A549 treated with dexamethasone at 1 μM for 4 hours (cell line): ENCODE results near the gene FAM186B. TPM values are rescaled to one million over a fixed set of nuclear protein-coding genes. Genes with fewer than 3 reads are reported as not detected.

Source experiments
- total RNA-seq: library from RNA; stranded (reverse); fragments of 200-300 nt; extraction: Qiagen RNA extraction; gene quantifications from 5 replicates; pipeline ENCODE4 v1.2.3, GENCODE V29; 2022

FAM186B gene
- 0.07 to 0.16 TPM (median 0.12 TPM) in 4 of 5 replicates, not detected in the other for total RNA-seq

GRCh38 chr12:49605539-49605938 lies at the start of gene FAM186B:
TSS of gene FAM186B (minus strand) at chr12:49605639. CDS start at chr12:49605477, 162 bp downstream.

GRCh38 chr12:49623142-49623904 lies 17.9 kb upstream of the FAM186B start, which contains the start of gene PRPF40B:
TSS of gene PRPF40B (plus strand) at chr12:49623561. CDS start at chr12:49623591, 30 bp downstream.

DNA sequence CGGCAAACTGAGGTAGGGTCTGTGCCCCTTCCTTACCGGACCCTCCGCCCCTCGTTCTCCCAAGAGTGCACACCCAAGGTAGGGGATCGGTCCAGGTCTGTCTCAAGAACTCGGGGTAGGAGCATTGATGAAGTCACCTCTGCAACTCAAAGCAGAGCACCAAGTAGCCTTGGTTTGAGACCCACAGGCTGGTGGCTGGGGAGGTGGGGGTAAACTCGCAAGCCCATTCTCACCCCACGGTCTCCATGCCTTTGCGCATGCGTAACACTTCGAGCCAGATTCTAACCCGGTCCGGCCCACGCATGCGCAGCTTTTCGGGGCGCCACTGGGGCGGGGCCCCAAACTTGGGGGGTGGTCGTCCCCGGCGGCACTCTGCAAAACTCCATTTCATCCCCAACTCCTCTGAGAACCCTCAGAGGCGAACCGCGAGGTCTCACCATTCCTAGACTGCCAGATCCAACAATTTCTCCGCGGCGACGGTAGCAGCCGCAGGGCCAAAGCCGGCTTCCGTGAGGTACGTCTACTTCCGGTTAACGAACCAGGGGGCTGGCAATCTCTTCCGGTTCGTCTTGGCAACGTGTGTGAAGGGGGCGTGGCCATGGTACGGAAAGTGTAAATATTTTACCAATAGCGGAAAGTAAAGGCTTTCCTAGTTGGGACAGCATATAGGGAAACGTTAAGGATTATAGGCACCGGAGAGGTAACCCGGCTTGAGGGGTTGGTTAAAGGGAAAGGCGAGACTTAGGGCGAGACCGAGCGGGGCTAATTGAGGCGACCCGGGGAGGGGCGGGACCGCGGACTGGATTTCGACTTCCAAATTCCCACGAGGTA lies 37.6 kb downstream of the FAM186B start, which contains the start of gene MCRS1:
Gene MCRS1 (minus strand): TSS at position 532 of the 831 bp plus-strand sequence. CDS start 1,411 bp downstream, outside the sequence.

DNA sequence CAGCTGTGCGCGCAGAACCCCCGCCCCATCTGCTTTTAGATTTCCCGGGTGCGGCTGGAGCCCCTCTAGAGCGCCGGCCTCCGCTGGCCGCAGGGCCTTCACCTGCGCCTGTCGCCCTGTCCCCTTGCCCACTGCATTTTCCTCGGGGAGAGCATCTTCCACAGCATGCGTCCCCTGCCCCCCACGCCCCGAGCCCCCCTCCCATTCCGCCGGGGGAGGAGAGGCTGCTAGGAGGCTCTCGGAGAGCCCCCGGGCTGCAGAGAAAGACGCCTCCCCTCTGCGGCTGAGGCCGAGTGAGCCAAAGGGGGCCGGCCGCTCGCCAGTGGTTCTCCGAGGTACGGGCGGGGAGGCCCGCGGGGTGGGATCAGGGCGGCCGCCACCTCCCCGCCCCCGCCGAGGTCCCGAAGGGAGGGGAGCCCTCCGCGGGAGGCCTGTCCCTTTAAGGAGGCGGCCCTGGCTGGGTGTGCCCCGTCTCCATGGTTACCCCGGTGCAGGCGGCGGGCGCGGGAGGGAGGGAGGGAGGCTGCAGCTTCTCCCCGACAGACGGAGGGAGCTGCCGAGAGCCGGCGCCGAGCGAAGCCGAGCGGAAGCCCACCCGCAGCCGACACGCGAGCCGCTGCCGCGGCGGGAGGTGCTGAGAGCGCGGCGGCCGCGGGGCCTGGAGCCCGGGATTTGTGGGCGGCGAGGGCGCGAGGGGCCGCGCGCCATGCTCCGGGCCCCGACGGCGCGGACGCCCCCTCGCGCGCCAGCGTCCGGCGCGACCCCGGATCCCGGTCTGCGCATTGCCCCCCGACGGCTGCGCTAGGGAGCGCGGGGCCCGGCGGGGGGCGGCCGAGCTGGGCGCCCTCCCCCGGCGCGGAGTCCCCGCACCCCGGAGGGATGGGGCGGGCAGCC lies 66.7 kb downstream of the FAM186B start, which contains the start of gene KCNH3:
Gene KCNH3 (plus strand): TSS at position 521 of the 894 bp plus-strand sequence. CDS start 387 bp downstream, outside the sequence.

Other genes starting within 250 kb of the FAM186B start
- 30.1 to 37.0 TPM (median 36.5 TPM) in 5 replicates for gene SPATS2, start 238.2 kb downstream of the FAM186B start, total RNA-seq
- 1.2 to 2.2 TPM (median 2.1 TPM) in 5 replicates for gene KCNH3, start 66.6 kb downstream of the FAM186B start, total RNA-seq
- gene MCRS1, start 37.5 kb downstream of the FAM186B start, total RNA-seq: 57.2 to 65.1 TPM (median 64.3 TPM) in 5 replicates
- 4.2 to 6.7 TPM (median 6.2 TPM) in 5 replicates for gene PRPF40B, start 17.9 kb upstream of the FAM186B start, total RNA-seq
- 1.3 to 2.5 TPM (median 2.0 TPM) in 5 replicates for gene FMNL3, start 101.8 kb upstream of the FAM186B start, total RNA-seq
- gene TMBIM6, start 135.9 kb upstream of the FAM186B start, total RNA-seq: 389 to 531 TPM (median 511 TPM) in 5 replicates
- 6.8 to 10.4 TPM (median 9.8 TPM) in 5 replicates for gene NCKAP5L, start 222.8 kb upstream of the FAM186B start, total RNA-seq
- gene BCDIN3D, start 237.5 kb upstream of the FAM186B start, total RNA-seq: 3.9 to 4.4 TPM (median 4.2 TPM) in 5 replicates